A549 treated with DMSO at 1 μM for 4 hours (cell line): Measurements from ENCODE around the gene ZCCHC8. TPM values are rescaled to one million over a fixed set of nuclear protein-coding genes. Genes with fewer than 3 reads are reported as not detected.

Source experiments
- total RNA-seq: library from RNA; stranded (reverse); fragments of 200-300 nt; extraction: Qiagen RNA extraction; gene quantifications from 5 replicates; pipeline ENCODE4 v1.2.3, GENCODE V29; 2022; ENCODE audit warnings: low read depth

ZCCHC8 gene
- 21.7 to 29.8 TPM (median 27.6 TPM) in 5 replicates for total RNA-seq

GRCh38 chr12:122500685-122501488 lies at the start of gene ZCCHC8:
TSS of gene ZCCHC8 (minus strand) at chr12:122500932. CDS start at chr12:122500840, 92 bp downstream.

DNA sequence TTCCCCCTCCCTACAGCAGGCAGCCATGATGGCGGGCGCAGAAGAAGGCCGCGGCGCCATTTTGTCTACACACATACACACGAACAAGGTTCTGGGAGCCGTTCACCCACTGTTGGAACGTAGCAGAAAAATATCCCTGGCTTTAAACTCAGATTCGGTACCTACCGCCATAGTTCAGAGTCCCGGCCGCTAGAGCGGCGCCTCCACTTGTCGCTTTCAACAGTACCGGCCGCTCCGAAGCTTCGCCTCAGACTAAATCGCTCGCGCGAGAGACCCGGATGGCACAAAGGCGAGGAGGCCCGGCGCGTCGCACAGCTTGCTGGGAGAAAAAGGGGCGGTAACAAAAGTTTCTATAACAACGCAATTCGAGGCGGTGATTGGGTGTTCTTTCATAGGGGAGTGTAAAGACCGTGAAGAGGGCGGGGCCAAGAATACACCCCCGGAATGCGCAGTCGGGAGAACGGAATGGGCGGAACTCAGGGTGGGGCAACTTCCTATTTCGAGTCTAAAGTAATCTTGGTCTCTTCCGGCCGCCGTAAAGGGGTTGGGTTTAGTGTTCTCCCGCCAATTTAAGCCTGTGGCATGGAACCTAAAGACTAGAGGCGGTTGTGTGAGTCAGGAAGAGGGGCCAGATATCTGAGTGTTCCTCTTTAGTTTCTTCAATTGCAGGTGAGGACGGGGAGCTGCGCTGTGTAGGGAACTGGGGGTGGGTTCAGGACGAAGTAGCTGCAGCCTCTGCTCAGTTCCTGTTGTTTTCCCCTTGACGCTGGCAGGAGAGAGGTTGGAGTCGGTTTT lies 26.1 kb upstream of the ZCCHC8 start, which contains the start of the genes KNTC1 and RSRC2:
Gene KNTC1, plus strand, starts transcription at position 567 of the 795 bp plus-strand sequence. CDS start 2,815 bp downstream, outside the sequence.
Gene RSRC2, minus strand, starts transcription at position 254 of the 795 bp plus-strand sequence. Its CDS starts 83 bp downstream, at position 171.

DNA sequence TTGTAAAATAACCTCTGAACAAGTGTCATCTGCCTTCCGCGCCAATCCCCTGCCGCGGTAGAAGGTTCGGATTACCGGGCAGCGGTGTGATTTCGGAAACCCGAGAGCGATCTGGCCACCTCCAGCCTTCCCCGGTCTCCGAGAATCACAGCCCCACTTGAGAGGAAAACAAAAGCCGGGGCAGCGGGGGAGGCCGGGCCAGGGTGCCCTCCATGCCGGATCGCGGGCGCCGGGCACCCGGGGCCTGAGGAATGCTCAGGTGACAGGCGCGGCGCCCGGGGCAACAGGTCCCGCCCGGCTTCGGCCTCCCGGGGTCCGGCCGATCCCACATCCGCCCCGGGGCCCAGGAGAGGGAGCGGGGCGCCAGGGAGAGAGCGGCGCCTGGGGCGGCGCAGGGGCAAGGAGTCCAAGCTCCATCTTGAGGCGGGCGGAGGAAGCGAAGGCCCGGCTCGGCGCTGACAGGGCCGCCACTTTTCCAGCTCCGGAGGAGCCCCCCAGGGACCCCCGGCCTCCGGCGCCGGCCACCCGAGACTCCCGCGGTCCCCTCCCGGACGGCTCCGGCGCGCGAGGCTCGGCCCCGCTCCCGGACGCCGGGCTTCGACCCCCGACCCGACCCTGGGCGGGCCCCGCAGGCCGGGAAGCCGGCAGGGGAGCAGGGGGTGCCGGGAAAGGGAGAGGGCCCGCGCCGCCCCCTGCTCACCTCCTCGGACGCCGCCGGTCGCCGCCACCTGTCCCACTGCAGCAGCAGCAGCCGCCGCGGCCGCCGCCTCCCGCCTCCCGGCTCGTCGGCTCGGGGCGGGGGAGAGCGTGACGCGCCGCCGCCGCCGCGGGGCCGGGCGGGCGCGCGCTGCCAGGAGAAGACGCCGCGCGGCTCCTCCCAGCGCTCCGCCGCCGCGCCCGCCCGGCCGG lies 78.7 kb downstream of the ZCCHC8 start, which contains the start of gene CLIP1:
Gene CLIP1, minus strand, starts transcription at position 849 of the 909 bp plus-strand sequence. CDS start 42,217 bp downstream, outside the sequence.

Other genes with a start within 250 kb of the ZCCHC8 start
- gene VPS33A, start 234.4 kb downstream of the ZCCHC8 start, total RNA-seq, result 17.6 to 24.1 TPM (median 20.2 TPM) in 5 replicates
- 45.3 to 56.1 TPM (median 51.2 TPM) in 5 replicates for gene CLIP1, start 78.3 kb downstream of the ZCCHC8 start, total RNA-seq
- 49.5 to 68.5 TPM (median 59.8 TPM) in 5 replicates for gene RSRC2, start 26.0 kb upstream of the ZCCHC8 start, total RNA-seq
- 16.3 to 28.4 TPM (median 25.2 TPM) in 5 replicates for gene KNTC1, start 26.3 kb upstream of the ZCCHC8 start, total RNA-seq
- 0.22 to 0.49 TPM (median 0.38 TPM) in 5 replicates for gene HCAR2, start 202.4 kb upstream of the ZCCHC8 start, total RNA-seq
- 0.14 to 0.36 TPM (median 0.33 TPM) in 5 replicates for gene HCAR3, start 215.9 kb upstream of the ZCCHC8 start, total RNA-seq
- 0.02 to 0.08 TPM (median 0.06 TPM) in 5 replicates for gene HCAR1, start 229.9 kb upstream of the ZCCHC8 start, total RNA-seq